H9 (cell line): ENCODE results near the gene FRAS1. TPM values are rescaled to one million over a fixed set of nuclear protein-coding genes. Genes with fewer than 3 reads are reported as not detected.
A peak's percentile ranks its signal among the peaks of the same experiment; 100 is the strongest.

ENCODE experiments used
- DNase-seq: peaks from one replicate; pipeline ENCODE4 v3.0.0-alpha.2; 2017
- H2AFZ ChIP-seq: one replicate; pipeline ENCODE4 v1.6.1; 2013; ENCODE audit warnings: mild to moderate bottlenecking, low read length, control low read depth, moderate library complexity
- H2AK5ac ChIP-seq: 2 replicates; pipeline ENCODE4 v1.6.1; 2013; ENCODE audit warnings: low read length, control low read depth, mixed read lengths; ENCODE audit not compliant: insufficient read length
- H2BK120ac ChIP-seq: one replicate; pipeline ENCODE4 v1.6.1; 2013; ENCODE audit warnings: low read depth, mild to moderate bottlenecking, low read length, control low read depth, inconsistent platforms; ENCODE audit not compliant: poor library complexity, severe bottlenecking
- H2BK12ac ChIP-seq: 2 replicates; pipeline ENCODE4 v1.6.1; 2013; ENCODE audit warnings: low read length, control low read depth, mixed read lengths, low read depth; ENCODE audit not compliant: insufficient read length
- H2BK15ac ChIP-seq: 2 replicates; pipeline ENCODE4 v1.6.1; 2013; ENCODE audit warnings: low read depth, low read length, control low read depth
- H2BK20ac ChIP-seq: one replicate; pipeline ENCODE4 v1.6.1; 2013; ENCODE audit warnings: low read depth, mild to moderate bottlenecking, low read length, control low read depth, inconsistent platforms; ENCODE audit not compliant: poor library complexity, severe bottlenecking
- H2BK5ac ChIP-seq: 2 replicates; pipeline ENCODE4 v1.6.1; 2013; ENCODE audit warnings: low read length, control low read depth, mixed read lengths; ENCODE audit not compliant: insufficient read length
- H3K14ac ChIP-seq: 2 replicates; pipeline ENCODE4 v1.6.1; 2013; ENCODE audit warnings: low read length, control low read depth; ENCODE audit not compliant: insufficient read depth
- H3K18ac ChIP-seq: 2 replicates; pipeline ENCODE4 v1.6.1; 2013; ENCODE audit warnings: low read depth, mild to moderate bottlenecking, mixed read lengths, low read length, control low read depth; ENCODE audit not compliant: insufficient read length
- H3K23ac ChIP-seq: 2 replicates; pipeline ENCODE4 v1.6.1; 2013; ENCODE audit warnings: low read length, control low read depth, mixed read lengths, low read depth; ENCODE audit not compliant: insufficient read length
- H3K23me2 ChIP-seq: 2 replicates; pipeline ENCODE4 v1.6.1; 2013; ENCODE audit warnings: low read depth, mild to moderate bottlenecking, mixed read lengths, low read length, control low read depth; ENCODE audit not compliant: insufficient read length, poor library complexity, severe bottlenecking
- H3K27ac ChIP-seq: 2 replicates; pipeline ENCODE4 v1.5.1; 2013; ENCODE audit warnings: low read length, control low read depth, mixed read lengths, low read depth; ENCODE audit not compliant: insufficient read length
- H3K27me3 ChIP-seq: 2 replicates; pipeline ENCODE4 v1.6.1; 2013; ENCODE audit warnings: low read length, control low read depth, inconsistent platforms; ENCODE audit not compliant: insufficient read depth
- H3K4ac ChIP-seq: 2 replicates; pipeline ENCODE4 v1.6.1; 2013; ENCODE audit warnings: low read depth, mild to moderate bottlenecking, control low read depth, inconsistent platforms, low read length, moderate library complexity
- H3K4me1 ChIP-seq: 2 replicates; pipeline ENCODE4 v1.6.1; 2013; ENCODE audit warnings: low read length, control low read depth, inconsistent platforms; ENCODE audit not compliant: insufficient read depth
- H3K4me2 ChIP-seq: 2 replicates; pipeline ENCODE4 v1.6.1; 2013; ENCODE audit warnings: low read length, control low read depth, mixed read lengths; ENCODE audit not compliant: insufficient read length, insufficient read depth
- H3K56ac ChIP-seq: 2 replicates; pipeline ENCODE4 v1.6.1; 2013; ENCODE audit warnings: low read depth, mild to moderate bottlenecking, mixed read lengths, low read length, control low read depth; ENCODE audit not compliant: insufficient read length
- H3K79me1 ChIP-seq: 2 replicates; pipeline ENCODE4 v1.6.1; 2013; ENCODE audit warnings: low read depth, mild to moderate bottlenecking, moderate library complexity, low read length, control low read depth, inconsistent platforms; ENCODE audit not compliant: insufficient read depth, poor library complexity, severe bottlenecking
- H3K79me2 ChIP-seq: 2 replicates; pipeline ENCODE4 v1.6.1; 2013; ENCODE audit warnings: low read length, control low read depth, inconsistent platforms; ENCODE audit not compliant: insufficient read depth
- H3K9ac ChIP-seq: 2 replicates; pipeline ENCODE4 v1.6.1; 2013; ENCODE audit warnings: low read length, control low read depth, mixed read lengths; ENCODE audit not compliant: insufficient read length; ENCODE audit errors: extremely low read depth
- H3K9me3 ChIP-seq: one replicate; pipeline ENCODE4 v1.6.1; 2013; ENCODE audit warnings: low read depth, low read length, inconsistent platforms; ENCODE audit not compliant: control insufficient read depth
- H3T11ph ChIP-seq: one replicate; pipeline ENCODE4 v1.6.1; 2013; ENCODE audit warnings: mild to moderate bottlenecking, low read length, control low read depth, inconsistent platforms
- H4K20me1 ChIP-seq: one replicate; pipeline ENCODE4 v1.6.1; 2013; ENCODE audit not compliant: control insufficient read depth, insufficient read length, insufficient read depth
- H4K5ac ChIP-seq: 2 replicates; pipeline ENCODE4 v1.6.1; 2013; ENCODE audit warnings: low read depth, mild to moderate bottlenecking, mixed read lengths, low read length, control low read depth; ENCODE audit not compliant: insufficient read length
- H4K8ac ChIP-seq: replicated peaks from 2 replicates; pipeline ENCODE4 v1.6.1; 2013; ENCODE audit warnings: low read length, control low read depth, mixed read lengths, low read depth; ENCODE audit not compliant: insufficient read length
- H4K91ac ChIP-seq: 2 replicates; pipeline ENCODE4 v1.6.1; 2013; ENCODE audit warnings: low read depth, mild to moderate bottlenecking, moderate library complexity, mixed read lengths, low read length, control low read depth; ENCODE audit not compliant: insufficient read length
- H3K27ac Mint-ChIP-seq, 3 experiments: 2 replicates in 2 of 3; 3 replicates in 1 of 3; pipeline ENCODE4 v1.8.0; 2020 to 2021; ENCODE audit warnings: mixed read lengths in 3 of 3, mild to moderate bottlenecking in 1 of 3, moderate library complexity in 1 of 3
- H3K27me3 Mint-ChIP-seq: 2 replicates; pipeline ENCODE4 v1.8.0; 2021; ENCODE audit warnings: low read depth, mild to moderate bottlenecking, moderate library complexity, mixed read lengths
- H3K36me3 Mint-ChIP-seq, 3 experiments: 2 replicates in 2 of 3; 3 replicates in 1 of 3; pipeline ENCODE4 v1.8.0; 2020 to 2021; ENCODE audit warnings: low read depth in 3 of 3, mixed read lengths in 3 of 3; ENCODE audit not compliant: insufficient read depth in 1 of 3
- H3K4me1 Mint-ChIP-seq, 2 experiments: 2 replicates each; pipeline ENCODE4 v1.8.0; 2020; ENCODE audit warnings: mixed read lengths in 2 of 2
- H3K4me3 Mint-ChIP-seq, 2 experiments: 2 replicates in 1 of 2; 3 replicates in 1 of 2; pipeline ENCODE4 v1.8.0; 2020 to 2021; ENCODE audit warnings: mild to moderate bottlenecking in 2 of 2, mixed read lengths in 2 of 2, moderate library complexity in 1 of 2
- H3K9me3 Mint-ChIP-seq, 2 experiments: 2 replicates in 1 of 2; 3 replicates in 1 of 2; pipeline ENCODE4 v1.8.0; 2020; ENCODE audit warnings: mild to moderate bottlenecking in 2 of 2, mixed read lengths in 2 of 2, moderate library complexity in 1 of 2
- CTCF ChIP-seq: fragments of 200-600 bp; sonication (generic); conservative IDR thresholded peaks from 3 replicates; pipeline ENCODE4 v1.8.0; 2021; ENCODE audit warnings: antibody characterized with exemption, mild to moderate bottlenecking
- WGBS: extraction: QIAGEN DNeasy Blood & Tissue Kit; methylation state at CpG from one replicate; pipeline ENCODE4 v1.1.7; 2013; ENCODE audit warnings: missing lambda C conversion rate, low lambda C conversion rate, mixed read lengths; ENCODE audit not compliant: insufficient read length; ENCODE audit errors: extremely low coverage; 5-methylcytosine and 5-hydroxymethylcytosine counted together
- total RNA-seq: library from RNA; stranded (reverse); gene quantifications from 2 replicates; pipeline ENCODE4 v1.2.1, GENCODE V29; 2021

FRAS1 gene
- total RNA-seq, 1 experiment from 2014 or later: 58.5 TPM

- no peaks in the 10 kb centered on the region for H3K9me3 ChIP-seq
- H3K9ac ChIP-seq: no peak overlapping the region
- H2BK20ac ChIP-seq: no peak overlapping the region
- H3K23me2 ChIP-seq: no peaks in the 10 kb centered on the region
- H3K9me3 Mint-ChIP-seq: no peaks in the 10 kb centered on the region
- peaks cover 0 to 9% (median 9%) of the 10 kb centered on the region in 3 experiments; a peak in 3 of 7 replicates for H3K36me3 Mint-ChIP-seq
- no peak overlapping the region for H3T11ph ChIP-seq
- peak; percentile 38 for DNase-seq
- H3K4me1 Mint-ChIP-seq: peaks cover 61 to 72% of the 10 kb centered on the region in 2 experiments
- no peak overlapping the region for H3K18ac ChIP-seq
- TF ChIP-seq CTCF: no peak
- peaks cover 8% of the 10 kb centered on the region for H3K79me1 ChIP-seq
- H4K20me1 ChIP-seq: no peaks in the 10 kb centered on the region
- H3K4me1 ChIP-seq: peaks cover 24% of the 10 kb centered on the region
- no peak overlapping the region for H3K4me3 Mint-ChIP-seq
- no peak overlapping the region for H3K4ac ChIP-seq
- H2AFZ ChIP-seq: no peak overlapping the region
- H4K5ac ChIP-seq: no peak overlapping the region
- no CpG with 5 or more reads among the region's 5 CpGs for WGBS
- H3K4me2 ChIP-seq: no peak overlapping the region
- H3K79me2 ChIP-seq: peaks cover 6% of the 10 kb centered on the region; the same call in 1 of the 2 replicates
- no peak overlapping the region for H3K27ac Mint-ChIP-seq
- H2AK5ac ChIP-seq: no peak overlapping the region
- H2BK15ac ChIP-seq: no peak overlapping the region
- no peak overlapping the region for H3K14ac ChIP-seq
- H3K23ac ChIP-seq: no peak overlapping the region
- no peak overlapping the region for H3K56ac ChIP-seq
- no peak overlapping the region for H2BK12ac ChIP-seq
- no peak overlapping the region for H2BK120ac ChIP-seq
- H3K27ac ChIP-seq: no peak overlapping the region
- no peak overlapping the region for H4K91ac ChIP-seq
- no peaks in the 10 kb centered on the region for H3K27me3 ChIP-seq
- no peak overlapping the region for H2BK5ac ChIP-seq
- H3K27me3 Mint-ChIP-seq: no peaks in the 10 kb centered on the region; the same call in 1 of the 2 replicates
- no peak overlapping the region for H4K8ac ChIP-seq
Measured at GRCh38 chr4:78174891-78175290, 117.8 kb downstream of the FRAS1 start.
